HUES6 (cell line): ENCODE results near the gene GTF2IRD1.
"Not testable (repeated sequence)": the region's sequence is repeated elsewhere in the genome, so short reads cannot be mapped to it uniquely, and the experiment has no call there.

Experiments used
- H3K27ac ChIP-seq: 2 replicates; pipeline ENCODE4 v1.7.0; 2013; ENCODE audit warnings: low read depth, mild to moderate bottlenecking, low read length, inconsistent platforms
- H3K27me3 ChIP-seq: 2 replicates; pipeline ENCODE4 v1.6.1; 2013; ENCODE audit warnings: low read length; ENCODE audit not compliant: control insufficient read depth, insufficient read depth
- H3K36me3 ChIP-seq: 2 replicates; pipeline ENCODE4 v1.6.1; 2013; ENCODE audit warnings: low read length; ENCODE audit not compliant: control insufficient read depth, insufficient read depth
- H3K4me1 ChIP-seq: 2 replicates; pipeline ENCODE4 v1.6.1; 2013; ENCODE audit warnings: low read length; ENCODE audit not compliant: control insufficient read depth, insufficient read depth
- H3K4me3 ChIP-seq: 2 replicates; pipeline ENCODE4 v1.5.1; 2013; ENCODE audit warnings: low read depth, low read length
- H3K9ac ChIP-seq: one replicate; pipeline ENCODE4 v1.6.1; 2013; ENCODE audit warnings: mild to moderate bottlenecking, low read length
- H3K9me3 ChIP-seq: 2 replicates; pipeline ENCODE4 v1.6.1; 2013; ENCODE audit warnings: low read depth, low read length; ENCODE audit not compliant: control insufficient read depth, insufficient read depth

The GTF2IRD1 gene

GRCh38 chr7:74505471-74506324, 52.0 kb downstream of the GTF2IRD1 start:
- Histone ChIP-seq H3K36me3 (peaks cover 25% of the 10 kb centered on the region), H3K27me3 (no peaks in the 10 kb centered on the region), H3K4me1 (no peaks in the 10 kb centered on the region), H3K9me3 (no peaks in the 10 kb centered on the region), H3K27ac (no peak overlapping the region), H3K4me3 (no peak overlapping the region), H3K9ac (peak overlapping the region; percentile 26)

- Histone ChIP-seq H3K36me3 (peaks cover 30% of the 10 kb centered on the region), H3K9ac (no peak overlapping the region), H3K27me3 (no peaks in the 10 kb centered on the region), H3K4me3 (no peak overlapping the region), H3K9me3 (no peaks in the 10 kb centered on the region), H3K27ac (no peak overlapping the region), H3K4me1 (no peaks in the 10 kb centered on the region)
Observed at GRCh38 chr7:74506325-74506724, 52.6 kb downstream of the GTF2IRD1 start.

DNA sequence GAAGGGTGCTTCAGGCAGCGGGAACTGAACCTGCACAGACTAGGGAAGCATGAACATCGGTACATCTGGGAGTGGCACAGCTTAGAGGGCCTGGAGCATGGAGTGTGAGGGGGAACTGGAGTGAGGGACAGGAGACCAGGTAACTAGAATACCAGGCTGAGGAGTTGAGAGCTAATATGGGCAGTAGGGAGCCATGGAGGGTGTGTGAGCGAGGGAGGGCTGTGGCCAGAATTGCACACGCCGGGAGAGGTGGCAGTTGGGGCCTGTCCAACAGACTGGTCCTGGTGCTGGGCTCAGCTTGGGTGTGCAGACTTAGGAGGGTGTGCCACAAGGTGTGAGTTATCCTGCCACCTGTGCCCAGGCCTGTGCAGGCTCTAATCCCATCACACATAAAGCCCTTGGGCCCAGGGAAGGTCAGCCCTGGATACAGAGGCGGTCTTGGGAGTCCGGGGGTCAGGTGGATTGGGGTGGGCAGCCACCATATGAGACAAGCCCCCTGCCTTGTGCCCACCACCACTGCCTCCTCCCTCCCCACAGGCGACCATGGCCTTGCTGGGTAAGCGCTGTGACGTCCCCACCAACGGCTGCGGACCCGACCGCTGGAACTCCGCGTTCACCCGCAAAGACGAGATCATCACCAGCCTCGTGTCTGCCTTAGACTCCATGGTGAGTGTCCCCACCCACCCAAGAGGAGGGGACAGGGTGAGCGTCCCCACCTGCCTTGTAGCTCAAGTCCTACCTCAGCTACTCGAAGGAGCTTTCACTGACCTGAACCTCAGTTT, 54.0 kb downstream of the GTF2IRD1 start:
- Histone ChIP-seq H3K9me3 (no peaks in the 10 kb centered on the region), H3K36me3 (peaks cover 42% of the 10 kb centered on the region), H3K4me3 (no peak overlapping the region), H3K27ac (no peak overlapping the region), H3K27me3 (no peaks in the 10 kb centered on the region), H3K4me1 (no peaks in the 10 kb centered on the region), H3K9ac (no peak overlapping the region)

DNA sequence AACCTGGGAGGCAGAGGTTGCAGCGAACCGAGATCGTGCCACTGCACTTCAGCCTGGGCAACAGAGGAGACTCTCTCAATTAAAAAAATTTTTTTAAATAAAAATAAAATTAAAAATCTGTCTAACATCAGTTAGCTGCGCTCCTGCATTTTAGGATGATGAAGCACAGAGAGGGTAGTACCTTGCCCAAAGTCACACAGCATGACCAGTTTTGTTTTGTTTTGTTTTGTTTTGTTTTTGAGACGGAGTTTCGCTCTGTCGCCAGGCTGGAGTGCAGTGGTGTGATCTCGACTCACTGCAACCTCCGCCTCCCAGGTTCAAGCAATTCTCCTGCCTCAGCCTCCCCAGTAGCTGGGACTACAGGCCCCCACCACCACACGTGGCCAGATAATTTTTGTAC, 55.7 kb downstream of the GTF2IRD1 start:
- H3K4me1 ChIP-seq, H3K27me3 ChIP-seq, H3K9me3 ChIP-seq, H3K27ac ChIP-seq, H3K9ac ChIP-seq, H3K4me3 ChIP-seq: not testable (repeated sequence)
- peaks cover 54% of the 10 kb centered on the region for H3K36me3 ChIP-seq

DNA sequence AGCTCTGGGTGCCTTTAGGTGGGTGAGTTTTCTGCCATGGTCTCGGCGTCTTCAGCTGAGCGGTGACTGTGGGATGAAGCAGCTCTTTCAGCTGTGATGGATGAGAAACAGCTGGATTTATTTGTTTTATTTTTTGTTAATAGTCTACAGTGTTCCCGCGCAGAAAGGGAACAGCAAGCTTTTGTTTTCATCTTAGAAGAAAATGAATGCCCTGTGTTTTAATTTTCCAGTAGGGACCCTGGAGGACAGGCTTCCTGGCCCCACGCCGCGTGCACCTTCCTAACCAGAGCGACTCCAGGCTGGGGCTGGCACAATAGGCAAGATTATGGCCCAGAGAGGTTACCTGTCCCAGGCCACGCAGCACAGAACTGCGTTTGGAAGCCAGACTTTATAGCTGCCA, 57.6 kb downstream of the GTF2IRD1 start:
- Histone ChIP-seq H3K9ac (no peak overlapping the region), H3K36me3 (peaks cover 64% of the 10 kb centered on the region), H3K4me3 (no peak overlapping the region), H3K9me3 (no peaks in the 10 kb centered on the region), H3K27ac (no peak overlapping the region), H3K4me1 (no peaks in the 10 kb centered on the region), H3K27me3 (no peaks in the 10 kb centered on the region)

- no peaks in the 10 kb centered on the region for H3K27me3 ChIP-seq
- no peak overlapping the region for H3K27ac ChIP-seq
- peaks cover 67% of the 10 kb centered on the region for H3K36me3 ChIP-seq
- no peaks in the 10 kb centered on the region for H3K4me1 ChIP-seq
- H3K4me3 ChIP-seq = no peak overlapping the region
- no peaks in the 10 kb centered on the region for H3K9me3 ChIP-seq
- no peak overlapping the region for H3K9ac ChIP-seq
Observed at GRCh38 chr7:74512762-74513161, 59.1 kb downstream of the GTF2IRD1 start.

GRCh38 chr7:74514131-74514591, 60.5 kb downstream of the GTF2IRD1 start:
- no peaks in the 10 kb centered on the region for H3K9me3 ChIP-seq
- H3K27ac ChIP-seq = no peak overlapping the region
- H3K27me3 ChIP-seq = no peaks in the 10 kb centered on the region
- H3K4me3 ChIP-seq = no peak overlapping the region
- H3K36me3 ChIP-seq = peaks cover 71% of the 10 kb centered on the region
- no peak overlapping the region for H3K9ac ChIP-seq
- H3K4me1 ChIP-seq = no peaks in the 10 kb centered on the region

GRCh38 chr7:74515276-74515675, 61.6 kb downstream of the GTF2IRD1 start:
- Histone ChIP-seq H3K4me3 (no peak overlapping the region), H3K27ac (no peak overlapping the region), H3K9ac (no peak overlapping the region), H3K27me3 (no peaks in the 10 kb centered on the region), H3K4me1 (no peaks in the 10 kb centered on the region), H3K36me3 (peaks cover 78% of the 10 kb centered on the region), H3K9me3 (no peaks in the 10 kb centered on the region)

- Histone ChIP-seq H3K27me3 (no peaks in the 10 kb centered on the region), H3K9ac (no peak overlapping the region), H3K9me3 (peaks cover 1% of the 10 kb centered on the region; the same call in 1 of the 2 replicates), H3K4me3 (no peak overlapping the region), H3K4me1 (no peaks in the 10 kb centered on the region), H3K36me3 (peaks cover 82% of the 10 kb centered on the region), H3K27ac (no peak overlapping the region)
Observed at GRCh38 chr7:74516214-74516613, 62.5 kb downstream of the GTF2IRD1 start.

DNA sequence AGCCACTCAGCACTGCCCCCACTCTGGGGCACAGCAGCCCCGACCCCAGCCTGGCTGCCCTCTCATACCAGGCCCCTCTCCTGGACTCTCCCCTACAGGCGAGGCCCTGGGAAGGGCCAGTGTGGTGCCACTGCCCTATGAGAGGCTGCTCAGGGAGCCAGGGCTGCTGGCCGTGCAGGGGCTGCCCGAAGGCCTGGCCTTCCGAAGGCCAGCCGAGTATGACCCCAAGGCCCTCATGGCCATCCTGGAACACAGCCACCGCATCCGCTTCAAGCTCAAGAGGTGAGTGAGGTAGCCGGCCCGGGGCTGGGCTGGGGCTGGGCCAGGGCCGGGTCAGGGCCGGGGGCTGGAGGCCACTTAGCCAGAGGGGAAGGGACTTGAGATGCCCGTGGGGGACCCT, 64.3 kb downstream of the GTF2IRD1 start:
- H3K27ac ChIP-seq = no peak overlapping the region
- H3K27me3 ChIP-seq = no peaks in the 10 kb centered on the region
- H3K9ac ChIP-seq = no peak overlapping the region
- no peak overlapping the region for H3K4me3 ChIP-seq
- peaks cover 4% of the 10 kb centered on the region; the same call in 1 of the 2 replicates for H3K9me3 ChIP-seq
- no peaks in the 10 kb centered on the region for H3K4me1 ChIP-seq
- peaks cover 83% of the 10 kb centered on the region for H3K36me3 ChIP-seq

GRCh38 chr7:74518654-74519053, 64.9 kb downstream of the GTF2IRD1 start:
- Histone ChIP-seq H3K9me3 (peaks cover 4% of the 10 kb centered on the region; the same call in 1 of the 2 replicates), H3K9ac (no peak overlapping the region), H3K4me1 (no peaks in the 10 kb centered on the region), H3K27ac (no peak overlapping the region), H3K27me3 (no peaks in the 10 kb centered on the region), H3K4me3 (no peak overlapping the region), H3K36me3 (peaks cover 78% of the 10 kb centered on the region)
